Sigmoid colon (tissue), 7 donors: ENCODE data around the gene PCDHAC1. TPM values are rescaled to one million over a fixed set of nuclear protein-coding genes. Genes with fewer than 3 reads are reported as not detected.
A peak's percentile ranks its signal among the peaks of the same experiment; 100 is the strongest.

Experiments
- DNase-seq: peaks from one replicate; pipeline ENCODE4 v3.0.0-alpha.2; 2019
- H3K27ac ChIP-seq, 4 donors: fragments of 200-600 bp; sonication (generic); one replicate each; pipeline ENCODE4 v1.5.1; 2016 to 2019; ENCODE audit warnings: mild to moderate bottlenecking in 1 of 4
- H3K27me3 ChIP-seq, 3 donors: fragments of 200-600 bp; sonication (generic); one replicate each; pipeline ENCODE4 v1.5.1; 2019; ENCODE audit warnings: mild to moderate bottlenecking in 1 of 3
- H3K36me3 ChIP-seq, 4 donors: fragments of 200-600 bp; sonication (generic); one replicate each; pipeline ENCODE4 v1.5.1; 2016 to 2019
- H3K4me1 ChIP-seq, 4 donors: fragments of 200-600 bp; sonication (generic); one replicate each; pipeline ENCODE4 v1.5.1; 2017 to 2019
- H3K4me3 ChIP-seq, 4 donors: fragments of 200-600 bp; sonication (generic); one replicate each; pipeline ENCODE4 v1.5.1; 2017 to 2019; ENCODE audit warnings: mild to moderate bottlenecking in 2 of 4, moderate library complexity in 1 of 4
- H3K9me3 ChIP-seq, 4 donors: fragments of 200-600 bp in 3 of 4; sonication (generic) in 3 of 4; one replicate each; pipeline versions ENCODE4 v1.5.1 to v1.6.1; 2013 to 2019
- EP300 ChIP-seq, 4 donors: sonication (generic); formaldehyde crosslinking; IDR thresholded peaks; one replicate each; pipeline ENCODE4 v1.6.1; 2017; ENCODE audit warnings: antibody characterized with exemption in 4 of 4
- POLR2A ChIP-seq, 2 donors: fragments of 450-650 bp; IDR thresholded peaks; one replicate each; pipeline ENCODE4 v1.6.1; 2016; ENCODE audit warnings: antibody characterized with exemption in 2 of 2, mild to moderate bottlenecking in 2 of 2, moderate library complexity in 2 of 2
- POLR2AphosphoS5 ChIP-seq, 4 donors: sonication (generic); formaldehyde crosslinking; IDR thresholded peaks; one replicate each; pipeline ENCODE4 v1.6.1; 2017; ENCODE audit warnings: antibody characterized with exemption in 4 of 4
- WGBS, 2 donors: extraction: QIAGEN DNeasy Blood & Tissue Kit; methylation state at CpG; one replicate each; pipeline ENCODE4 v1.1.7; 2013; 5-methylcytosine and 5-hydroxymethylcytosine counted together
- intact Hi-C: fragments of 100-400 bp; cut with DNase I; formaldehyde crosslinking; loops from one replicate; pipeline ENCODE4 v1.15.1; 2023
- polyA plus RNA-seq, 3 donors: library from polyadenylated mRNA; stranded (reverse); fragments of 200-250 nt; gene quantifications; one replicate each; pipeline ENCODE4 v1.2.3, GENCODE V29; 2013
- total RNA-seq, 4 donors: library from RNA; depleted of rRNA; stranded (reverse); fragments of >200 nt; gene quantifications; one replicate each; pipeline ENCODE4 v1.1.0, GENCODE V29; 2016
- TF ChIP-seq, protein P1 (sequence below), 4 experiments: fragments of 450-650 bp in 3 of 4; fragments of 200-600 bp in 1 of 4; IDR thresholded peaks; one replicate each; pipeline ENCODE4 v1.5.1; 2016 to 2019; ENCODE audit warnings: antibody characterized with exemption in 4 of 4, mild to moderate bottlenecking in 3 of 4, moderate library complexity in 2 of 4
- donor health status: healthy with polysubstance abuse.
- donor health status: Bipolar disorder and iron deficiency.
- donor health status: healthy.

PCDHAC1 gene
- total and polyA plus RNA-seq, 7 donors: 0.34 to 1.7 (median 0.71) TPM; not detected in 2

DNA sequence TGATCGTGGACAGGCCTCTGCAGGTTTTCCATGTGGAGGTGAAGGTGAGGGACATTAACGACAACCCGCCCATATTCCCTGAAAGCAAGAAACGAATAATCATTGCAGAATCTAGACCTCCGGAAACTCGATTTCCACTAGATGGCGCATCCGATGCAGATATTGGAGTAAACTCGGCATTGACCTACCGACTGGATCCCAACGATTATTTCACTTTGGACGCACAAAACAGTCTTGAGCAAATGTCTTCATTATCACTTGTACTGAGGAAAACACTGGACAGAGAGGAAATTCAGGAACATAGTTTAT, 43.6 kb upstream of the PCDHAC1 start:
- Histone ChIP-seq H3K9me3 (peaks cover 11 to 27% (median 21%) of the 10 kb centered on the region in 4 donors), H3K4me1 (no peaks in the 10 kb centered on the region), H3K4me3 (peak overlapping the region in 1 of 4 donors; percentile 22), H3K36me3 (no peaks in the 10 kb centered on the region), H3K27ac (no peak overlapping the region), H3K27me3 (peaks cover 0 to 64% (median 7%) of the 10 kb centered on the region in 3 donors)
- DNase-seq: no peak
- intact Hi-C loops: loop anchor here (5.0 kb wide), 1 partner anchor 160 kb away; no protein-coding TSS in a partner anchor
- WGBS, 2 donors: 23 to 52% methylated on average over 12 of the region's 12 CpGs
- TF ChIP-seq EP300 (IDR thresholded peaks at IDR 0.05): no peak
- TF ChIP-seq, protein P1, sequence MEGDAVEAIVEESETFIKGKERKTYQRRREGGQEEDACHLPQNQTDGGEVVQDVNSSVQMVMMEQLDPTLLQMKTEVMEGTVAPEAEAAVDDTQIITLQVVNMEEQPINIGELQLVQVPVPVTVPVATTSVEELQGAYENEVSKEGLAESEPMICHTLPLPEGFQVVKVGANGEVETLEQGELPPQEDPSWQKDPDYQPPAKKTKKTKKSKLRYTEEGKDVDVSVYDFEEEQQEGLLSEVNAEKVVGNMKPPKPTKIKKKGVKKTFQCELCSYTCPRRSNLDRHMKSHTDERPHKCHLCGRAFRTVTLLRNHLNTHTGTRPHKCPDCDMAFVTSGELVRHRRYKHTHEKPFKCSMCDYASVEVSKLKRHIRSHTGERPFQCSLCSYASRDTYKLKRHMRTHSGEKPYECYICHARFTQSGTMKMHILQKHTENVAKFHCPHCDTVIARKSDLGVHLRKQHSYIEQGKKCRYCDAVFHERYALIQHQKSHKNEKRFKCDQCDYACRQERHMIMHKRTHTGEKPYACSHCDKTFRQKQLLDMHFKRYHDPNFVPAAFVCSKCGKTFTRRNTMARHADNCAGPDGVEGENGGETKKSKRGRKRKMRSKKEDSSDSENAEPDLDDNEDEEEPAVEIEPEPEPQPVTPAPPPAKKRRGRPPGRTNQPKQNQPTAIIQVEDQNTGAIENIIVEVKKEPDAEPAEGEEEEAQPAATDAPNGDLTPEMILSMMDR (IDR thresholded peaks at IDR 0.05): no peak
- no peak for TF ChIP-seq POLR2AphosphoS5 (IDR thresholded peaks at IDR 0.05)
- TF ChIP-seq POLR2A (IDR thresholded peaks at IDR 0.05): no peak

DNA sequence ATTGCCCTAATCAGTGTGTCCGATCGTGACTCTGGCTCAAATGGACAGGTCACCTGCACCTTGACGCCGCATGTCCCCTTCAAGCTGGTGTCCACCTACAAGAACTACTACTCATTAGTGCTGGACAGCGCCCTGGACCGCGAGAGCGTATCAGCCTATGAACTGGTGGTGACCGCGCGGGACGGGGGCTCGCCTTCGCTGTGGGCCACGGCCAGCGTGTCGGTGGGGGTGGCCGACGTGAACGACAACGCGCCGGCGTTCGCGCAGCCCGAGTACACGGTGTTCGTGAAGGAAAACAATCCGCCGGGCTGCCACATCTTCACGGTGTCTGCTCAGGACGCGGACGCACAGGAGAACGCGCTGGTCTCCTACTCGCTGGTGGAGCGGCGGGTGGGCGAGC, 42.7 kb upstream of the PCDHAC1 start:
- no peak for DNase-seq
- TF ChIP-seq EP300 (IDR thresholded peaks at IDR 0.05): no peak
- TF ChIP-seq POLR2A (IDR thresholded peaks at IDR 0.05): no peak
- TF ChIP-seq, protein P1 (IDR thresholded peaks at IDR 0.05): no peak
- TF ChIP-seq POLR2AphosphoS5 (IDR thresholded peaks at IDR 0.05): no peak

DNA sequence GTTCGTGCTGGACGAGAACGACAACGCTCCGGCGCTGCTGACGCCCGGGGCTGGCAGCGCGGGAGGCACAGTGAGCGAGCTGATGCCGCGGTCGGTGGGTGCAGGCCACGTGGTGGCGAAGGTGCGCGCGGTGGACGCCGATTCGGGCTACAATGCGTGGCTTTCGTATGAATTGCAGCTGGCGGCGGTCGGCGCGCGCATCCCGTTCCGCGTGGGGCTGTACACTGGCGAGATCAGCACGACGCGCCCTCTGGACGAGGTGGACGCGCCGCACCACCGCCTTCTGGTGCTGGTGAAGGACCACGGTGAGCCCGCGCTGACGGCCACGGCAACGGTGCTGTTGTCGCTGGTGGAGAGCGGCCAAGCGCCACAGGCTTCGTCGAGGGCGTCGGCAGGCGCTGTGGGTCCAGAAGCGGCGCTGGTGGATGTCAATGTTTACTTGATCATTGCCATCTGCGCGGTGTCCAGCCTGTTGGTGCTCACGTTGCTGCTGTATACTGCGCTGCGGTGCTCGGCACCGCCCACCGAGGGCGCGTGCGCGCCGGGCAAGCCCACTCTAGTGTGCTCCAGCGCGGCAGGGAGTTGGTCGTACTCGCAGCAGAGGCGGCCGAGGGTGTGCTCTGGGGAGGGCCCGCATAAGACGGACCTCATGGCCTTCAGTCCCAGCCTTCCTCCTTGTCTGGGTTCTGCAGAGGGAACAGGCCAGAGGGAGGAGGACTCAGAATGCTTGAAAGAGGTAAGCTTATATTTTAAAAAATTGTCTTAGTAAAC, 42.0 kb upstream of the PCDHAC1 start:
- Histone ChIP-seq H3K27ac (no peak overlapping the region), H3K4me1 (no peaks in the 10 kb centered on the region), H3K4me3 (no peak overlapping the region), H3K36me3 (no peaks in the 10 kb centered on the region), H3K27me3 (peaks cover 0 to 50% (median 7%) of the 10 kb centered on the region in 3 donors), H3K9me3 (peaks cover 11 to 20% (median 20%) of the 10 kb centered on the region in 4 donors)
- DNase-seq: no peak
- 51 to 81% methylated on average over 79 of the region's 79 CpGs for WGBS, 2 donors
- intact Hi-C loops: loop anchor here (5.0 kb wide), 1 partner anchor 158 kb away; no protein-coding TSS in a partner anchor
- TF ChIP-seq POLR2A (IDR thresholded peaks at IDR 0.05) (no peak), POLR2AphosphoS5 (IDR thresholded peaks at IDR 0.05) (no peak), EP300 (IDR thresholded peaks at IDR 0.05) (no peak)
- TF ChIP-seq, protein P1 (IDR thresholded peaks at IDR 0.05): no peak

More for the DNA sequence above, 42.7 kb upstream of the PCDHAC1 start:
- peaks cover 0 to 57% (median 7%) of the 10 kb centered on the region in 3 donors for H3K27me3 ChIP-seq
- peaks cover 11 to 24% (median 20%) of the 10 kb centered on the region in 4 donors for H3K9me3 ChIP-seq
- H3K36me3 ChIP-seq: no peaks in the 10 kb centered on the region
- H3K4me1 ChIP-seq: no peaks in the 10 kb centered on the region
- intact Hi-C loops: loop anchor here (5.0 kb wide), 1 partner anchor 159 kb away; no protein-coding TSS in a partner anchor
- no peak overlapping the region for H3K27ac ChIP-seq
- H3K4me3 ChIP-seq: no peak overlapping the region
- WGBS, 2 donors: 54 to 82% methylated on average over 41 of the region's 41 CpGs

DNA sequence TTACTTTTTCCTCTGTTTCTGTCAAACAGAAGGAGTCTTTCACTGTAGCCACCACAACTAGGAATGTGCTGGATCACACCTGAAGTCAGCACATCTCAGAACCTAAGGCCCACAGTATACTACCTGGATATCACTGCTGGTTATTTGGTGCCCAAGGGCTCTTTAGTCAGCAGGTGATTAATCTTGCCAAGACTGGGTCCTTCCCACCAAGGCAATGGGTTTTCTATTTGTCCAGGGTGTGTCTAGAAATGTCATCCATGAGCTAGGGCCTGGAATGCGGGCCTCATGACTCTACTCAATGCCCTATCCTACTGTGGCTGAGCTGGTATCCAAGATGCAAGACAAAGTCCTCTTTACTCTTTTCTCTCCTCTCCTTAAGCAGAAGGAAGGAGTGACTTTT, 9.8 kb upstream of the PCDHAC1 start:
- no peak overlapping the region for H3K27ac ChIP-seq
- no peak for DNase-seq
- no peaks in the 10 kb centered on the region for H3K4me1 ChIP-seq
- intact Hi-C loops: no loop called here
- 79 to 80% methylated on average over 1 of the region's 1 CpG for WGBS, 2 donors
- H3K4me3 ChIP-seq: no peak overlapping the region
- H3K27me3 ChIP-seq: peaks cover 0 to 3% (median 0%) of the 10 kb centered on the region in 3 donors
- peaks cover 0 to 2% (median 0%) of the 10 kb centered on the region in 4 donors for H3K9me3 ChIP-seq
- H3K36me3 ChIP-seq: no peaks in the 10 kb centered on the region
- TF ChIP-seq POLR2A (IDR thresholded peaks at IDR 0.05) (no peak), POLR2AphosphoS5 (IDR thresholded peaks at IDR 0.05) (no peak), EP300 (IDR thresholded peaks at IDR 0.05) (no peak)
- TF ChIP-seq, protein P1 (IDR thresholded peaks at IDR 0.05): no peak
